ENCODE results near the gene TBC1D24.

GRCh38 chr16:2529061-2529931 is 54.4 kb downstream of the TBC1D24 start:
- peak in 2 of 3 experiments; percentile 15 to 20 for TF ChIP-seq CTCF (optimal IDR thresholded peaks at IDR 0.05 in 1 of 3, IDR thresholded peaks at IDR 0.05 in 1 of 3, conservative IDR thresholded peaks at IDR 0.05 in 1 of 3; ENCODE audit: extremely low read depth in 1 of 3, insufficient read depth in 2 of 3, low read length in 3 of 3)
- no peak for TF ChIP-seq EZH2 (IDR thresholded peaks at IDR 0.05; ENCODE audit: low read length)
